IPS-18c (cell line): ENCODE measurements around the gene FIGLA.

Source experiments
- H3K4me3 ChIP-seq: 2 replicates; pipeline ENCODE4 v1.7.0; 2013; ENCODE audit warnings: low read depth, mild to moderate bottlenecking, low read length, moderate library complexity; ENCODE audit not compliant: insufficient read depth
- H3K9me3 ChIP-seq: one replicate; pipeline ENCODE4 v1.6.1; 2013; ENCODE audit warnings: mild to moderate bottlenecking, low read length, moderate library complexity; ENCODE audit not compliant: control insufficient read depth, insufficient read depth

FIGLA gene

DNA sequence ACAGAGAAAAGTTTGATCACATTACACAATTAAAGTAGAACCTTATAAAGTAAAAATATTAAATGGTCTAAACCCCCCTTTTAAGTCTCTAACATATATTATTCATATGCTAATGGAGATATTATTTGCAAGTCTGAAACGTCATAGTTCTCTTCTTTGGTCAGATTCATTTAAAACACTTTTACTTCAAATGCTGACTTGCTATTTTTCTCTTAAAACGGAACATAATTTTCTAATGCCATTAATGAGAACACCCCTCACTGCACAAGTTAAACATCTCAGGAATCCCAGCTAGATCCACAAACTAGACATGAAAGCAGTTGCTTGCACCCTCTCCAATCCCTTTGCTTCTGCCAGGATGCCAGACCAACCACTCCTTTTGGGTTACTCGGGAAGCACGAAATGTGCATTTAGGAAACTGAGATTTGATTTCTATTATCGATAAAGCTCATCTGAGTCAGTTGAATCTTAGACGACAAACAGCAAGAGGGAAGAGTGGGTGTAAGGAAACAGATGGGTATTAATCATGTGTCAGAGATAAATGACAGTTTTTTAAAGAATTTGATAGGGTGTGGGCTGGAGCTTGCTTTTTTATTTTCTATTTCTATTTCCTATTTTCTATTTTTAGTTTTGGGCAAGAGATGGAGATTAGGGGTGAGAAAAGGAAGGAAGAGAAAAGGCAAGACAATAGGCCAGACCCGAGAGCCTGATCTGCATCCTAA lies 23.9 kb downstream of the FIGLA start:
- peaks cover 2% of the 10 kb centered on the region for H3K9me3 ChIP-seq
- H3K4me3 ChIP-seq, result peak overlapping the region; percentile 44

DNA sequence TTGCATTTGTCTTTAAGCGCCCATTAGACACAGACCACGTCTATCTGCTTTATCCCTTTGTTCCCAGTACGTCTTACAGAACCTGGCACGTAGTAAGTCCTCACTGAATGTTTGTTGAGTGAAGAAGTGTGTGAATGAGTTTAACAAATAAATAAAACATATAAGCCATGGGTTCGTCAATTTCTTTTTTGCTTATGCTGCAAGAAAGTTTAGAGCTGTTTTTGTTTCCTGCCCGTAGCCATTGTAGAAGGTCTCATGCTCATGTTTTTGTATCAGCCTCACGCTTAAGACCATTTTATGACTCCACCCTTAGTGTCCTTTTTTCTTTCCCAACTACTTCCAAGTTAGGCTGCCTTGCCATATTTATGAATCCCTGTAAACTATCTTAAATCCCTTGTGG lies 24.9 kb downstream of the FIGLA start:
- H3K9me3 ChIP-seq, result peaks cover 2% of the 10 kb centered on the region
- H3K4me3 ChIP-seq, result no peak overlapping the region

DNA sequence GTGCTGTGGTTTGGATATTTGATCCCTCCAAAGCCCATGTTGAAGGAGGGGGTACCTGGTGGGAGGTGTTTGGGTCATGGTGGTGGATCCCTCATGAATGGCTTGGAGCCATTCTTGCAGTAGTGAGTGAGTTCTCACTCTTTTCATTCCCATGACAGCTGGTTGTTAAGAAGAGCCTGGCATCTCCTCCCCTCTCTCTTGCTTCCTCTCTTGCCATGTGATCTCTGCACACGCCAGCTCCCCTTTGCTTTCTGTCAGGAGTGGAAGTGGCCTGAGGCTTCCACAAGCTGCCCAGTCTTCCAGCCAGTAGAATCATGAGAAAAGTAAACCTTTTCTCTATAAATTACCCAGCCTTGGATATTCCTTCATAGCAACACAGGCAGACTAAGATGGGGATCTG lies 31.0 kb downstream of the FIGLA start:
- no peaks in the 10 kb centered on the region for H3K9me3 ChIP-seq

DNA sequence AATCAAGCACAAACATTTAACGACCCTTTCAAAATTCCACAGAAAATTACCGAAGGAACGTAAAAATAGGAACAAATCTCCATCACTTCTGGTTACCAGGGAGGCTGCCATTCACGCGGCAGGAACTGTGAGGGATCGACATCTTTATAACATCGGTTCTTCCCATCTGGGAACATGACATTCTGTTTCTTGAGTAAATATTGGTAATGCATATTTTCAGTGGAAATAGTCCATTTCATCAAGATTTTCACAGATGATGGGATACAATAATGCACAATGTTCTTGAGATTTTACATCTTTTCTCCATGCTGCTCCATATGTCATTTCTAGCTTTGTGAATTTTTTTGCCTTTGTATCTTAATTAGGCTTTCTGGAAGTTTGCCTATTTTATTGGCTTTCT lies 32.5 kb downstream of the FIGLA start:
- no peak overlapping the region for H3K4me3 ChIP-seq
- no peaks in the 10 kb centered on the region for H3K9me3 ChIP-seq

More for the DNA sequence above, 31.0 kb downstream of the FIGLA start:
- H3K4me3 ChIP-seq, result no peak overlapping the region

DNA sequence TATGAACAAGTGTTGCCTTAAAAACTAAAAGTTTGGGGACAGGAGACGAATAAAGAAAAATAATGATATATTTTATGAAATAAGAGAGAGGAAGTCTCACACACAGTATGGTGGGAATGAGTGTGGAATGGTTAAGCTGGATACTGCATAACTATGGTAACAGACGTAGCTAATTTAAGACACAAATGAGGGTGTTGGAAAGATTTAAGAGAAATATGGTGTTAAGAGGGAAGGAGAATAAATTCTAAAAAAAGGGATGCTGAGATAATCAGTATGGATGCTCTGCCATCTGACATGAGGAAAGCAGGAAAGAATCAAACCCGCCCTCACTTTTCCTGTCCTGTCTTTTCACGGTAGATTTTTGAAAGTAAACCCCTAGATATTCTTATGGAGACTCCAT lies 33.1 kb downstream of the FIGLA start:
- Histone ChIP-seq H3K4me3 (no peak overlapping the region), H3K9me3 (no peaks in the 10 kb centered on the region)

DNA sequence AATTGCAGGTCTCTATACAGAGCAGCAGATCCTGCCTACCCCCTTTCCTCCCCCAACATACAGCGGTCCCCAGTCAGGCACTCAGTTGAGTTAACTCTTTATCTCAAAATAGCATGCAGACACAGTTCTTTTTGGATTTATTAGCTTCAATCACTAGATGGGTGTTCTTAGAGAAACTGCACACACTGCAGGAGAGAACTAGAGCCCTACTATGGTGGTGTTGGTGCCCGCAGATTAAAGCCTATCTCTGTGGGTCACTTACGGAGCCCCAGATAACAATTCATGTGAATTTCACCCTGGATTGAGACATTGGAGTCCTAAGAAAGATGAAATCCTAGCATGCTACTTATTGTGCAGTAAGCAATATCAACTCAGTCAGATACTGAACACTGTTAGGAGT lies 34.3 kb downstream of the FIGLA start:
- no peak overlapping the region for H3K4me3 ChIP-seq
- no peaks in the 10 kb centered on the region for H3K9me3 ChIP-seq

DNA sequence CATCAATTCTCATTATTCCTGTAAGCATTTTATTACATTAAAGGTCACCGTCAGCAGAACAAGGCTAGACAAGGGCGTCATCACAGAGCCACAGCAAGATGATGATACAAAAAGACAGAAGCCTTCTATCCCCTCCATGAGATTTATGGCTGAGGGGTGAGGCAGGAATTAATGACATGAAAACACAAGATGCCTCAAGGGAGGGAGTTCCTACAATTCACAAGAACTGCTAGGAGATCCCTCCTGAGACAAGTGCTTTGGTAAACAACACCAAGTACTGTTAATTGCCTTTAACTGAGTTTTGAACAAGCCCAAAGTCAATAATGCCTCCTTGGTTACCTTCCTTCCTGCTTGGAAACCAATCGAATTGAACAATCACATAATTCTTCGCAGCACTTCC lies 36.5 kb downstream of the FIGLA start:
- Histone ChIP-seq H3K9me3 (no peaks in the 10 kb centered on the region), H3K4me3 (no peak overlapping the region)

DNA sequence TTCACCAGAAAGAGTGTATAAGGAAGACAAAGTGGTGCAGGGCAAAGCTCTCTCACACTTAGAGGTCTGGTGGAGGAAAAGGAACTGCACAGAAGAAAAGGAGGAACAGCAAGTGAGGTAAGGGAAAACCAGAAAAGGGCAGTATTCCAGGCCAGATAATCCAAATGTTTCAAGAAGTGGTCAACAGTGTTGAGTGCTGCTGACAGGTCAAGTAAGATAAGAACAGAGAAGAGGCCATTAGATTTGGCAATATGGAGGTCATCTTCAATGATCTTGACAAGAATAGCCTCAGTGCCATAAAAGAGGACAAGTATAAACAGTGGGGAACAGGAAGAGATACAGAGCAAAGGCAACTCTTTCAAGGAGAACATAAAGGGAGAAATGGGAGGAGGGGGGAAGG lies 37.4 kb downstream of the FIGLA start:
- Histone ChIP-seq H3K4me3 (no peak overlapping the region), H3K9me3 (no peaks in the 10 kb centered on the region)

DNA sequence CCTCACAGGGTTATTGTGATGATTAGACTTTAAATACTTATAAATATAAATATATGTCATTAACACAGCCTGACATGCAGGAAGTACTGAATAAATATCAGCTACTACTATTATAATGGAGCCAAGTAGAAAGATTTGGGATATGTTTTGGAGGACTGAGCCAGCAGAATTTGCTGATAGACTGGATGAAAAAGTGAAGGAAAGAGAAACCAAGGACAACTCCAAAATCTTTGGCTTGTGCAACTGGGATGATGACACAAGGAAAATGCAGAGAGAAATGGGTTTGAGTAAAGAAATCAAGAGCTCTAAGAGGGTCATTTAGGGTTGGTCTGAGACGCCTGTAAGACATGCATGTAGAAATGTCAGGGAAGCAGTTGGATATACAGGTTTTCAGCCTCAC lies 38.0 kb downstream of the FIGLA start:
- Histone ChIP-seq H3K4me3 (no peak overlapping the region), H3K9me3 (no peaks in the 10 kb centered on the region)

DNA sequence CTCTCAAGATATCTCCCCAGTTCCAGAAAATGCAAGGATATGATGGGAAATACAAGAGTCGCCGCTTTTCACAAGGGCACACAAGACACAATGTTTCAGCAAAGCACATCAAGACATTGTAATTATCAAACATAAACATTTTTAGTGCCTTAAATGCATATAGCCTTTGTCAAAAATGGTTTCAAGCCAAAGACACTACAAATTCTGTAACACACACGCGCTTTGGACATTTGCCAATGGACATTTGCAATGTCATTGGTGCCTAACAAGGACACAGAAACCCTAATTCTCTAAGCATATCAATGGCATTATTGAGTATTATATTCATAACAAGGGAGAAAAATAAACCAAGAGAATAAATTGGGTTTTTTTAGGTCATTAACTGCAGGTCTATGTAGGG lies 38.6 kb downstream of the FIGLA start:
- Histone ChIP-seq H3K4me3 (no peak overlapping the region), H3K9me3 (no peaks in the 10 kb centered on the region)

DNA sequence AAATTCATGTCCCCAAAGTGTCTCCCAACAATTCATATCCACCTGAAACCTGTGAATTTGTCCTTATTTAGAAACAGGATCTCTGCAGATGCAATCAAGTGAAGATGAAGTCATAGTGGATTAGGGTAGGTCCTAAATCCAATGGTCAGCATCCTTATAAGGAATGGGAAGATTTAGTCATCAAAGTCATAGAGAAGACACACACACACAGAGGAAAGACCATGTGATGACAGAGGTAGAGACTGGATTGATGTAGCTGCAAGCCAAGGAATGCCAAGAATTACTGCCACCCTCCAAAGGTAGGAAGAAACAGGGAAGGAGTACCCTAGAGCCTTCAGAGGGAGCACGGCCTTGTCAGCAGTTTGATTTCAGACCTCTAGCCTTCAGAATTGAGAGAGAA lies 40.1 kb downstream of the FIGLA start:
- no peaks in the 10 kb centered on the region for H3K9me3 ChIP-seq
- H3K4me3 ChIP-seq, result no peak overlapping the region

DNA sequence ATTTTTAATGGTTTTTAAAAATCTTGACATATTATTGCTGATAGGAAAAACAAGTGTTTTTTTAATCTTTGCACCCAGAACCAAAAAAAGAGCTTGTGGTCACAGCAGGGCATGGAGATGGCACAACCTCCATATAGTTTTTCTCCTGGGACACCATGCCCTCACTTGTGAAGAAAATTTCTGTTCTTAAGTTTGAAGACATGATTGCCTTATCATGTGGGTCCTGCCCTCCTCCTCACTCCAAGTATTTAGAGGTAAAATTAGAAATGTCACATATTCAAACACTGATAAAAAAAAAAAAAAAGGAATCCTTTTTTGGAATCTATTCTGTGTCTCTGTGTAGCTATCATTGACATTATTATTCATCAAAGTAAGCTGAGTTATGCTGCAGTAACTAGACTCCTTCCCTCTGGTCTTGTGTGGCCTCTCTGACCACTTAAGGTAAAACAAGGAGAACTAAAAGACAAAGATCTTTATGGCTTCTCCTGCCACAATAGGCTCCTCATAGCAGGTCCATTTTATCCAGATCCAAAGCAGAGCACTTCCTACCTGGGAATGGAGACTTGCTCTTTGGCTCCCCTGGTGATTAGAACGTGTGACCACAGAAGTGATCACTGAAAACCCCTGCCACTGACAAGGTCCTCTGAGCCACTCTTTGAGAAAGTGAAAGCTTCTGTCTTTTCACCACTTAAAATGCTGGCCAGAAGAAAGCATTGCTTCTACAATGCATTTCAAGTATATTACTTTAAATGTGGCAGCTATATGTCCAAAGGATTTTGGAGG lies 42.2 kb downstream of the FIGLA start:
- no peak overlapping the region for H3K4me3 ChIP-seq
- H3K9me3 ChIP-seq, result no peaks in the 10 kb centered on the region

DNA sequence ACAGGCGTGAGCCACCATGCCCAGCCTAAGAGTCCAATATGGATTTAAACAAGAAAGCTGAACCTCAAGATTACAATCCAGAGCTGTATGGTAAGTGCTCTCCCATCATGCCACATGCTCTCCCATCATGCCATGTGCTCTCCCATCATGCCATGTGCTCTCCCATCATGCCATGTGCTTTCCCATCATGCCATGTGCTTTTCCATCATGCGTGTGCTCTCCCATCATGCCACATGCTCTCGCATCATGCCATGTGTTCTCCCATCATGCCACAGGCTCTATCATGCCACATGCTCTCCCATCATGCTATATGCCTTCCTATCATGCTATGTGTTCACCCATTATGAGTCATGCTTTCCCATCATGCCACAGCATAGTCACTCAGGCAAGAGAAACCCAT lies 43.2 kb downstream of the FIGLA start:
- H3K4me3 ChIP-seq, result no peak overlapping the region
- H3K9me3 ChIP-seq, result no peaks in the 10 kb centered on the region

DNA sequence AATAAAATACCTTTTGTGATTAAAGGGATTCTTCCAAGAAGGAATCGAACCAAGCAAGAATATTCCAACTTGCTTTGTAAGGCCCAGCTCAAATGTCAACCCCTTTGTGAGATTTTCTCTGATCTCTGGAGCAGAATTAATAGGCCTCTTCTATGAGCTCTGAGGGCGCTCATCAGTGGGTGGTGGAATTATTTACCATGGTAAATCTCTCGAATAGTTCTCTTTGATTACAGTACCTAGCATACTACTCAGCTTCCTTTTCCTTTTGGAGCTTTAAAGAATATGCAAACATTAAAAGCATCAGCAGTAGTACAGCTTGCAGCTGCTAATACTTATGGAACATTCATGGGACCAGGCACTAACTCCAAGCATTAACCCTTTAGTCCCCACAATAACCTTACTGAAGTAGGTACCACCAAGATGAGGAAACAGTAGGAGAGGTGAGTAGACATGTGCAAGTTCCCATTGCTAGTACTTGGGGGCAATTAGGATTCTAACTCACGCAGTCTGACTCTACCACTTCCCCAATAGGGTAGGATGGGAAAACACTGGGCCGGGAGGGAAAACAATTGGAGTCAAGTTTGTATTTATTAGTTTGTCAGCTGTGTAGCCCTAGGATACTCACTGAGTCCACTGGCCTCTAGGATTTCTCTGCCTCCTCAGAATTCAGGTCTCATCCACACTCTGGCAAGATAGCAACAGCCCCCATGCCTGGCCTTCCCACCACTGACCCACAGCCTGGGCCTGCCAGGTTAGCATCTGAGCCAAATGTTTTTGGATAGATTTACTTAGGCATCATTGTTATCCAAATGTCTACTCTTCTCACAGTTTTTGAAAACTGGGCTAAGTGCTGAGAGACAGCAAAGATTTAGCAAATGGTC lies 44.1 kb downstream of the FIGLA start:
- Histone ChIP-seq H3K9me3 (no peaks in the 10 kb centered on the region), H3K4me3 (no peak overlapping the region)

DNA sequence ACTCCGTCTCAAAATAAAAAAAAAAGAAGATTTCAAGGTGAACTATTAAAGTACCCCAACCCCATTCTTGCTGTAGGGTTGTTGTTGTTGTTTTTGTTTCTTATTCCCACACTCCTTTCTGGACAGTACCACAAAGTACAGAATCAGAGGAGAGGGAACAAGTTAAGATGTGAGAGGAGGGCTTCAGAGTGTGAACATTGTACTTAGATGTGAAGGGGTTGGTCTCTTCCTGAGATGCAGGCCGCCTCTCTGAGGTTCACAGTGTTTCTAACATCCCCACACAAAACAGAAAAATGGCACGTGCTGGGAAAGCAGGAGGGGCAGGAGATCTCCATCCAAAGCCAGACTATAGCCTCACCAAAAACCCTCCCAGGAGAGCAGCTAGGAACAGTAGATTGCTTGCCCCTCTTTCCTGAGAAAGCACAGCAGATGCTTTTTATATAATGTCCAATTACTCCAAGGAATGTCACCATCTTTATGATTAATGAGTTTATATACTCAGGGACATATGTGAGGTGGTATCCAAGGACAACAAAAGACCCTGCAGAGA lies 45.1 kb downstream of the FIGLA start:
- Histone ChIP-seq H3K4me3 (no peak overlapping the region), H3K9me3 (no peaks in the 10 kb centered on the region)

DNA sequence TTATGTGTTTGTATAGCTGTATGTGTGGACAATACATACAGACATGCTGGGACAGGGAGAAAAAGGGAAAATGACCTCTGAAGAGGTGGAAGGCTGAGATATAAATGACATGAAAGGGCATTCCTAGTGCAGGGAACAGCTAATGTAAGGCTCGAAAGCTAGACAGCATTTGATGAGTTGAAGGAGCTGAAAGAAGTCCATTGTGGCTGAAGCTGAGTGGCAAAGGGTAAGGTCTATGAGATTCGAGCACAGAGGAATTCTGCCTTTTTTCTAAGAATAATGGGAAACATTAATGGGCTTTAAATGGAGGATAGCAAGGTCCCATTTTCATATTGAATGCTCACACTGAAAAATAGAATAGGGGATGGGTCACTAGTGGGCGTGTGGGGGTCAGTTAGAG lies 46.0 kb downstream of the FIGLA start:
- Histone ChIP-seq H3K4me3 (no peak overlapping the region), H3K9me3 (no peaks in the 10 kb centered on the region)

DNA sequence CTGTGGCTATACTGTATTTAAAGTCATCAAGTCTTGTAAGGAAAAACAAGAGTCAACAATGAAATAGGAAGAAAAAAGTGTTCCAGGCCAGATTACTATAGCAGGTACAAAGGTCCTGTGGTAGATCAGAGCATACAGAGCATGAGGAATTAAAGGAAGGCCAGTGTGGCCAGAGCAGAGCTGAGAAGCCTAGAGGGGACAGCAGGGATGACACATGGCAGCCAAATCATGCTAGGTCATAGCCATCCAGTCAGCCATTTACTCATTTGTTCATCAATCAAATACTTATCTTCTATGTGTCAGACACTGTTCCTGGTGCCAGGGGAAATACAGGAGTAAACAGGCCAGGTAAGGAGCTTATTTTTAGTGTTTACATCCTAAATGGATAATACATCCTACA lies 46.8 kb downstream of the FIGLA start:
- no peaks in the 10 kb centered on the region for H3K9me3 ChIP-seq

More for the DNA sequence above, 46.8 kb downstream of the FIGLA start:
- H3K4me3 ChIP-seq, result no peak overlapping the region
